SK-N-SH (cell line): Measurements from ENCODE around the gene ATP11C. TPM values are rescaled to one million over a fixed set of nuclear protein-coding genes. Genes with fewer than 3 reads are reported as not detected.

Source experiments
- CTCF ChIA-PET: fragments of 300-600, 350-600 bp; formaldehyde crosslinking; extraction: SDS; loops from one replicate; lab custom pipeline; 2021; lab: Yijun Ruan, JAX
- POLR2A ChIA-PET: fragments of 350-600 bp; sonication (Branson Sonifier 250); formaldehyde crosslinking; extraction: SDS; loops from one replicate; lab custom pipeline; 2020; ENCODE audit warnings: antibody characterized with exemption, inconsistent platforms; lab: Yijun Ruan, JAX
- DNase-seq: peaks from one replicate; pipeline ENCODE4 v3.0.0; 2012
- H2AFZ ChIP-seq: fragments of 200-600 bp; sonication (generic); 2 replicates; pipeline ENCODE4 v1.8.1; 2016; ENCODE audit warnings: antibody characterized with exemption, mild to moderate bottlenecking, low read depth
- H3F3A ChIP-seq: fragments of 200-600 bp; sonication (generic); replicated peaks from 2 replicates; pipeline ENCODE3; 2016; ENCODE audit warnings: antibody characterized with exemption, mild to moderate bottlenecking; ENCODE audit not compliant: insufficient read depth
- H3K27ac ChIP-seq, 2 experiments: fragments of 200-500 bp in 1 of 2; fragments of 200-600 bp in 1 of 2; sonication (Bioruptor generic) in 1 of 2; sonication (generic), shearing (Covaris generic) in 1 of 2; 2 replicates each; pipeline versions ENCODE4 v1.5.1 to v1.6.1; 2014 to 2016; ENCODE audit warnings: low read depth in 2 of 2, inconsistent platforms in 1 of 2, low read length in 1 of 2, mild to moderate bottlenecking in 1 of 2, mixed read lengths in 1 of 2
- H3K27me3 ChIP-seq: fragments of 200-600 bp; sonication (generic), shearing (Covaris generic); 2 replicates; pipeline ENCODE4 v1.6.1; 2016; ENCODE audit warnings: mixed run types; ENCODE audit not compliant: insufficient read depth
- H3K36me3 ChIP-seq, 2 experiments: fragments of 200-500 bp in 1 of 2; fragments of 200-600 bp in 1 of 2; sonication (Bioruptor generic) in 1 of 2; sonication (generic) in 1 of 2; replicated peaks in 1 of 2; 2 replicates each; pipeline versions ENCODE3 to v1.5.1; 2014 to 2016; ENCODE audit warnings: low read length in 1 of 2, mild to moderate bottlenecking in 1 of 2; ENCODE audit not compliant: insufficient read depth in 2 of 2, control insufficient read depth in 1 of 2
- H3K4me1 ChIP-seq, 2 experiments: fragments of 200-500 bp in 1 of 2; fragments of 200-600 bp in 1 of 2; sonication (Bioruptor generic) in 1 of 2; sonication (generic), shearing (Covaris generic) in 1 of 2; 2 replicates each; pipeline versions ENCODE4 v1.5.1 to v1.6.1; 2014 to 2016; ENCODE audit warnings: low read depth in 1 of 2, low read length in 1 of 2, mixed run types in 1 of 2; ENCODE audit not compliant: insufficient read depth in 2 of 2, control insufficient read depth in 1 of 2
- H3K4me2 ChIP-seq: fragments of 200-600 bp; sonication (generic), shearing (Covaris generic); 2 replicates; pipeline ENCODE4 v1.6.1; 2017; ENCODE audit warnings: mixed run types
- H3K4me3 ChIP-seq, 2 experiments: fragments of 200-500 bp in 1 of 2; fragments of 200-600 bp in 1 of 2; sonication (Bioruptor generic) in 1 of 2; sonication (generic), shearing (Covaris generic) in 1 of 2; 2 replicates each; pipeline versions ENCODE4 v1.5.1 to v1.8.1; 2014 to 2016; ENCODE audit warnings: low read depth in 2 of 2, inconsistent platforms in 1 of 2, low read length in 1 of 2, mild to moderate bottlenecking in 1 of 2, mixed read lengths in 1 of 2, moderate library complexity in 1 of 2
- H3K79me2 ChIP-seq: fragments of 200-600 bp; sonication (generic); 2 replicates; pipeline ENCODE4 v1.8.1; 2017; ENCODE audit warnings: mild to moderate bottlenecking; ENCODE audit not compliant: insufficient read depth
- H3K9ac ChIP-seq: fragments of 200-600 bp; sonication (generic); 2 replicates; pipeline ENCODE4 v1.6.1; 2017; ENCODE audit warnings: mixed run types
- H3K9me2 ChIP-seq: fragments of 200-600 bp; sonication (generic); 2 replicates; pipeline ENCODE4 v1.6.1; 2017; ENCODE audit warnings: mixed run types
- H3K9me3 ChIP-seq: fragments of 200-600 bp; sonication (generic); 2 replicates; pipeline ENCODE4 v1.6.1; 2017; ENCODE audit warnings: mixed run types, mild to moderate bottlenecking, moderate library complexity
- H4K20me1 ChIP-seq: fragments of 200-600 bp; sonication (generic); 2 replicates; pipeline ENCODE4 v1.6.1; 2017; ENCODE audit warnings: mild to moderate bottlenecking, mixed run types; ENCODE audit not compliant: insufficient read depth
- EZH2phosphoT487 ChIP-seq: fragments of 200-600 bp; sonication (generic); IDR thresholded peaks from 2 replicates; pipeline ENCODE4 v1.6.1; 2017; ENCODE audit warnings: low read depth, mixed run types, mild to moderate bottlenecking, antibody characterized with exemption, moderate library complexity, borderline replicate concordance
- FOXJ3 ChIP-seq: sonication (generic); formaldehyde crosslinking; IDR thresholded peaks from 2 replicates; pipeline ENCODE4 v1.5.1; 2020; ENCODE audit warnings: mild to moderate bottlenecking, missing genetic modification reagents
- JUND ChIP-seq: IDR thresholded peaks from 2 replicates; pipeline ENCODE4 v1.4.0; 2012
- MAX ChIP-seq: IDR thresholded peaks from 2 replicates; pipeline ENCODE4 v1.4.0; 2012; ENCODE audit warnings: low read depth
- MEF2A ChIP-seq: IDR thresholded peaks from 2 replicates; pipeline ENCODE4 v1.4.0; 2012; ENCODE audit warnings: low read depth, borderline replicate concordance
- POLR2AphosphoS5 ChIP-seq: IDR thresholded peaks from 2 replicates; pipeline ENCODE4 v1.6.1; 2012; ENCODE audit warnings: low read depth, low read length
- RXRA ChIP-seq: IDR thresholded peaks from 2 replicates; pipeline ENCODE4 v1.4.0; 2012; ENCODE audit warnings: low read depth, mild to moderate bottlenecking, borderline replicate concordance
- SMC3 ChIP-seq: IDR thresholded peaks from 2 replicates; pipeline ENCODE4 v1.6.1; 2012; ENCODE audit warnings: low read depth, low read length, improper control_type of control experiment
- TAF1 ChIP-seq: IDR thresholded peaks from 2 replicates; pipeline ENCODE4 v1.6.1; 2012; ENCODE audit warnings: low read depth, mild to moderate bottlenecking, low read length, moderate library complexity, borderline replicate concordance
- TCF12 ChIP-seq: IDR thresholded peaks from 2 replicates; pipeline ENCODE4 v1.4.0; 2012
- TEAD4 ChIP-seq: IDR thresholded peaks from 2 replicates; pipeline ENCODE4 v1.4.0; 2012; ENCODE audit warnings: mild to moderate bottlenecking, borderline replicate concordance; ENCODE audit not compliant: insufficient read depth
- USF2 ChIP-seq: fragments of 150-350 bp; IDR thresholded peaks from 2 replicates; pipeline ENCODE4 v1.6.1; 2017; ENCODE audit warnings: antibody characterized with exemption, low read length, low read depth, borderline replicate concordance
- WGBS: methylation state at CpG from one replicate; pipeline ENCODE4 v1.1.6; 2017; ENCODE audit warnings: low lambda C conversion rate; 5-methylcytosine and 5-hydroxymethylcytosine counted together
- polyA plus RNA-seq, 3 experiments: library from polyadenylated mRNA; depleted of rRNA; stranded (reverse); fragments of >200 nt; gene quantifications; 2 replicates each; pipeline ENCODE4 v1.2.3, GENCODE V29; 2012
- TF ChIP-seq, protein P1 (sequence below): IDR thresholded peaks from 2 replicates; pipeline ENCODE4 v1.6.1; 2012; ENCODE audit warnings: mild to moderate bottlenecking, low read depth, low read length, moderate library complexity
- TF ChIP-seq, protein P2 (sequence below): fragments of 150-350 bp; IDR thresholded peaks from 2 replicates; pipeline ENCODE4 v1.6.1; 2016; ENCODE audit warnings: mild to moderate bottlenecking, low read depth, low read length

Gene ATP11C
- polyA plus RNA-seq, 1 of the 3 experiments (the other 2 are of a cell fraction), result 18.5 TPM

DNA sequence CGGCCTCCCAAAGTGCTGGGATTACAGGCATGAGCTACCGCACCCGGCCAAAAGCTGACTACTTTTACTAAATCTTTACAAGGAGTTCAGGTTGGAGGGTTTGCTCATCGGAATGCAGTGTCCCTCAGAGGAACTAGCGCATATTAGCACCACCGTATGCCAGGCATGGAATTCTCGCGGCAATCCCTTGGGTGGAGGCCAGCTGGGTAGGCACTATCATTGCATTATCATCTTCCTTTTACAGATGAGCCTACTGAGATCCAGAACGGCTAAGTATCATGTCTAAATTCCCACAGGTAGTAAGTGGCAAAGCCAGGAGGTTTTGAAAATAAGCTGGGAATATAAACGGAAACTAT is 38.5 kb upstream of the ATP11C start:
- H3K4me2 ChIP-seq, result no peak overlapping the region; the same call in 1 of the 2 replicates
- H2AFZ ChIP-seq, result peak overlapping the region; percentile 46; the same call in 1 of the 2 replicates
- H3K4me3 ChIP-seq, result peak overlapping the region in 1 of 2 experiments; percentile 29; a peak in 3 of 4 replicates
- H3K79me2 ChIP-seq, result no peaks in the 10 kb centered on the region
- no peaks in the 10 kb centered on the region; the same call in 1 of the 2 replicates for H3K27me3 ChIP-seq
- H3K27ac ChIP-seq, result no peak overlapping the region
- CTCF ChIA-PET, result interaction anchor here (0.7 to 0.9 kb wide), 2 partner anchors 14 to 24 kb away, joined by 3 read pairs; no protein-coding TSS in a partner anchor
- WGBS, result 27% methylated on average over 10 of the region's 10 CpGs
- DNase-seq, result no peak
- 0 out of 4 replicates have a peak, but pooled peaks cover 0 to 8% of the 10 kb centered on the region in 2 experiments for H3K4me1 ChIP-seq
- H3F3A ChIP-seq, result no peaks in the 10 kb centered on the region
- no peak overlapping the region for H3K9ac ChIP-seq
- H4K20me1 ChIP-seq, result no peaks in the 10 kb centered on the region
- H3K36me3 ChIP-seq, result no peaks in the 10 kb centered on the region
- H3K9me3 ChIP-seq, result no peaks in the 10 kb centered on the region
- TF ChIP-seq TEAD4 (no peak), EZH2phosphoT487 (no peak), MAX (no peak)
- H3K9me2 ChIP-seq, result no peaks in the 10 kb centered on the region
- POLR2A ChIA-PET, result no interaction called here

GRCh38 chrX:139969286-139969685 is 36.4 kb upstream of the ATP11C start:
- no peak overlapping the region for H3K4me3 ChIP-seq
- DNase-seq, result no peak
- no peaks in the 10 kb centered on the region; the same call in 1 of the 2 replicates for H3K27me3 ChIP-seq
- no peaks in the 10 kb centered on the region for H3K36me3 ChIP-seq
- CTCF ChIA-PET, result no interaction called here
- no peaks in the 10 kb centered on the region for H3K9me3 ChIP-seq
- no peak for TF ChIP-seq MEF2A
- TF ChIP-seq JUND, result no peak
- no peak for TF ChIP-seq USF2
- H3F3A ChIP-seq, result no peaks in the 10 kb centered on the region
- 0 out of 4 replicates have a peak, but pooled peaks cover 0 to 8% of the 10 kb centered on the region in 2 experiments for H3K4me1 ChIP-seq
- POLR2A ChIA-PET, result no interaction called here
- no peak overlapping the region for H3K4me2 ChIP-seq
- no peak overlapping the region for H2AFZ ChIP-seq
- H3K79me2 ChIP-seq, result no peaks in the 10 kb centered on the region
- no peaks in the 10 kb centered on the region for H3K9me2 ChIP-seq
- WGBS, result 8% methylated on average over 2 of the region's 2 CpGs
- H3K27ac ChIP-seq, result no peak overlapping the region
- H3K9ac ChIP-seq, result no peak overlapping the region
- H4K20me1 ChIP-seq, result no peaks in the 10 kb centered on the region

- H3K79me2 ChIP-seq, result no peaks in the 10 kb centered on the region
- H3K9me3 ChIP-seq, result no peaks in the 10 kb centered on the region
- H3K36me3 ChIP-seq, result no peaks in the 10 kb centered on the region
- 35% methylated on average over 3 of the region's 3 CpGs for WGBS
- 0 out of 4 replicates have a peak, but pooled peaks cover 0 to 8% of the 10 kb centered on the region in 2 experiments for H3K4me1 ChIP-seq
- ChIA-PET CTCF (no interaction called here), POLR2A (no interaction called here)
- H2AFZ ChIP-seq, result no peak overlapping the region
- no peak overlapping the region for H3K4me2 ChIP-seq
- no peaks in the 10 kb centered on the region; the same call in 1 of the 2 replicates for H3K27me3 ChIP-seq
- DNase-seq, result no peak
- no peak overlapping the region for H3K4me3 ChIP-seq
- no peak overlapping the region for H3K9ac ChIP-seq
- H3K27ac ChIP-seq, result no peak overlapping the region
- H3K9me2 ChIP-seq, result no peaks in the 10 kb centered on the region
- H4K20me1 ChIP-seq, result no peaks in the 10 kb centered on the region
- H3F3A ChIP-seq, result no peaks in the 10 kb centered on the region
- TF ChIP-seq MEF2A (no peak), FOXJ3 (no peak), TAF1 (no peak), RXRA (no peak), POLR2AphosphoS5 (no peak), TEAD4 (no peak), SMC3 (no peak), TCF12 (no peak)
- TF ChIP-seq, protein P1, sequence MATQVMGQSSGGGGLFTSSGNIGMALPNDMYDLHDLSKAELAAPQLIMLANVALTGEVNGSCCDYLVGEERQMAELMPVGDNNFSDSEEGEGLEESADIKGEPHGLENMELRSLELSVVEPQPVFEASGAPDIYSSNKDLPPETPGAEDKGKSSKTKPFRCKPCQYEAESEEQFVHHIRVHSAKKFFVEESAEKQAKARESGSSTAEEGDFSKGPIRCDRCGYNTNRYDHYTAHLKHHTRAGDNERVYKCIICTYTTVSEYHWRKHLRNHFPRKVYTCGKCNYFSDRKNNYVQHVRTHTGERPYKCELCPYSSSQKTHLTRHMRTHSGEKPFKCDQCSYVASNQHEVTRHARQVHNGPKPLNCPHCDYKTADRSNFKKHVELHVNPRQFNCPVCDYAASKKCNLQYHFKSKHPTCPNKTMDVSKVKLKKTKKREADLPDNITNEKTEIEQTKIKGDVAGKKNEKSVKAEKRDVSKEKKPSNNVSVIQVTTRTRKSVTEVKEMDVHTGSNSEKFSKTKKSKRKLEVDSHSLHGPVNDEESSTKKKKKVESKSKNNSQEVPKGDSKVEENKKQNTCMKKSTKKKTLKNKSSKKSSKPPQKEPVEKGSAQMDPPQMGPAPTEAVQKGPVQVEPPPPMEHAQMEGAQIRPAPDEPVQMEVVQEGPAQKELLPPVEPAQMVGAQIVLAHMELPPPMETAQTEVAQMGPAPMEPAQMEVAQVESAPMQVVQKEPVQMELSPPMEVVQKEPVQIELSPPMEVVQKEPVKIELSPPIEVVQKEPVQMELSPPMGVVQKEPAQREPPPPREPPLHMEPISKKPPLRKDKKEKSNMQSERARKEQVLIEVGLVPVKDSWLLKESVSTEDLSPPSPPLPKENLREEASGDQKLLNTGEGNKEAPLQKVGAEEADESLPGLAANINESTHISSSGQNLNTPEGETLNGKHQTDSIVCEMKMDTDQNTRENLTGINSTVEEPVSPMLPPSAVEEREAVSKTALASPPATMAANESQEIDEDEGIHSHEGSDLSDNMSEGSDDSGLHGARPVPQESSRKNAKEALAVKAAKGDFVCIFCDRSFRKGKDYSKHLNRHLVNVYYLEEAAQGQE, result no peak
- TF ChIP-seq, protein P2, sequence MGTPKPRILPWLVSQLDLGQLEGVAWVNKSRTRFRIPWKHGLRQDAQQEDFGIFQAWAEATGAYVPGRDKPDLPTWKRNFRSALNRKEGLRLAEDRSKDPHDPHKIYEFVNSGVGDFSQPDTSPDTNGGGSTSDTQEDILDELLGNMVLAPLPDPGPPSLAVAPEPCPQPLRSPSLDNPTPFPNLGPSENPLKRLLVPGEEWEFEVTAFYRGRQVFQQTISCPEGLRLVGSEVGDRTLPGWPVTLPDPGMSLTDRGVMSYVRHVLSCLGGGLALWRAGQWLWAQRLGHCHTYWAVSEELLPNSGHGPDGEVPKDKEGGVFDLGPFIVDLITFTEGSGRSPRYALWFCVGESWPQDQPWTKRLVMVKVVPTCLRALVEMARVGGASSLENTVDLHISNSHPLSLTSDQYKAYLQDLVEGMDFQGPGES, result no peak
Measured at GRCh38 chrX:139967750-139968149, 34.9 kb upstream of the ATP11C start.
